Esophagus mucosa (tissue), 1 donor: ENCODE measurements around the gene BICC1. TPM values are rescaled to one million over a fixed set of nuclear protein-coding genes. Genes with fewer than 3 reads are reported as not detected.

Source experiments
- ATAC-seq: fragments of 200-7000 bp; cut with Tn5 transposase; one replicate; pipeline ENCODE4 v1.9.1; 2020
- total RNA-seq: library from RNA; stranded (reverse); gene quantifications from one replicate; pipeline ENCODE4 v1.2.4, GENCODE V29; 2023
- donor health status: DM: yes; HTN: yes; CAD: no.

BICC1 gene
- total RNA-seq, 1 donor from 2014 or later = 0.32 TPM

DNA sequence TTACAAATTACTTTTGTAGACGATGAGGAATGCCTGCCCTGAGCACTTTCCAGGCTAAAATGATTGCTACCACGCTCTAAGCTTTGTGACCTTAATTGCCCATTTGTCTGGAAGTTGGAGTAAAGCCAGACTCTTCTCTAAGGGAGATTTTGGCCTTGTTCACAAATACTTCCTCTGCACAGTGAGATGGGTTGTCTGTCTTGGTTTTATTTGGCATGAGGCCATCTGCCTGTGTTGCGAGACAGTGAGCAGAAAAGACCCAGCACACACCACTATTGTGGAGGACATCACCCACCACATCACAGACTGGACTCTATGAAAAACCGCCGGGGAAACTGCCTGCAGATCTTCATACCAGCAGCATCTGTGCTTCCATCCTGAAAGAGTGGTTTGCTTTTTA, 138.4 kb downstream of the BICC1 start:
- ATAC-seq = no peak

GRCh38 chr10:58651742-58652141, 139.1 kb downstream of the BICC1 start:
- no peak for ATAC-seq

- no peak for ATAC-seq
Measured at GRCh38 chr10:58653139-58653538, 140.5 kb downstream of the BICC1 start.

- no peak for ATAC-seq
Measured at GRCh38 chr10:58660575-58661255, 148.0 kb downstream of the BICC1 start.

DNA sequence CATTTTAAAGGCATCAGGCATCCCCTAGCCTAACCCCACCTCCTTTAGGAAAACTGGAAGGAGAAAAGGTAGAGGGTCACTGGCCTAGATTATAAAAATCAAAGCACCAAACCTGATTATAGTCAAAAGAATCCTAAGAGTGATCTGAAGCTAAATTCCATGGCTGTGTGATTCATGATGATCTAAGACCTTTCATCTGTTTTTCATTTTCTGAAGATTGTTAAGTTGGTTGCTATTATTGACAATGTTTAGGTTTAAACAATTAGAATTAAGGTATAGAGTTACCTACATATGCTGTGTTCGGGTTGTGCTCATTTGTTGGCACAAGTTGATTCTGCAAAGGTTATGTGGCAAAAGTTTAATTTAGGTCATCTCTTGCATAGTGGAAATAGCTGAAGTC, 148.7 kb downstream of the BICC1 start:
- no peak for ATAC-seq

- ATAC-seq = no peak
Measured at GRCh38 chr10:58661902-58662301, 149.2 kb downstream of the BICC1 start.

DNA sequence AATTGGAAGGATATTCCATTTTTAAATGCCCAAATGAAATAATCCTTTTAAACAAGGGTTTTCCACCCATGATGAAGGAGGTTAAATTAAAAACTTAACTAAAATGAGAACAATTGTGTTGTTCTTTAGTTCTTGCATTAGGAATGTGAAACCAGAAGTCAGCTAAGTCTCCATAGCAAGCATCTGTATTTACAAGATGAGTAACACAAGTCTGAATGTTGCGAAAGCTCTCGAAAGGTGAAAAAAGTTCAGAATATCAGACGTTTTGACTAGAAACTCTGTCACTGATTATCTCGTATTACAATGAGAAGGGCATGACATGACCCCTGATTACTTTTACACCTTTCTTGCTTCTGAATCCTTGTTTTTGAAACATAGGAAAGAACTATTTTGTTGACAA, 149.6 kb downstream of the BICC1 start:
- no peak for ATAC-seq

DNA sequence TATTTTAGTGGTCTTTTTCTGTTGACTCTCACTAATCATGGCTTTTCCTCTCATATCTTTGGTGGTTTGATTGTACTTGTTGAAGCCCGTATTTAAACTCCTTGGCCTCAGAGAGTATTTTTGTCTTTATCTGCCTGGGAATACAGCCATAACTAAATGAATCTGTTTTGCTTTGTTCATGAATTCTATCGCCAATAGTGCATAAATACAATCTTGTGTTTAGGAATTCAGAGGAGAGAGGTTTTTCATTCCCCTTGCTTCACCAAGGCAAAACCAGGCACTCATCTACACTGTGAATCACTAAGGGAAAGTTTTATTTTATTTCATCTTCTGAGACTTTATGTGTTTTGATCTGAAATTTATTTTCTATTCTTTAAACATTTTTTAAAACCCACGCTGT, 152.7 kb downstream of the BICC1 start:
- no peak for ATAC-seq

DNA sequence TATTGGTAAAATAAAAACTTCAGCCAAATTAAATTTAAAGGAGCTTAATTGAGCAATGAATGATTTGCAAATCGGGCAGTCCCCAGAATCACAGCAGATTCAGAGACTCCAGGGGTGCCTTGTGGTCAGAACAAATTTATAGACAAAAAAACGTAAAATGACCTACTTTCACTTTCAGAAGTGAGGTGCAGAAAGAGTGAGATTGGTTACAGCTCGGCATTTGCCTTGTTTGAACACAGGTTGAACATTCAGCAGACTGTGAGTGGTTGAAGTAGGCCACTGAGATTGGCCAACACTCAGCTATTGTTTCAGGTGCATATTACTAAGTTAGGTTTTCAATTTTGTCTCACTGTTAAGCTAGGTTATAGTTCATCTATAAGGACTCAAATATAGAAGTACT, 153.4 kb downstream of the BICC1 start:
- no peak for ATAC-seq

DNA sequence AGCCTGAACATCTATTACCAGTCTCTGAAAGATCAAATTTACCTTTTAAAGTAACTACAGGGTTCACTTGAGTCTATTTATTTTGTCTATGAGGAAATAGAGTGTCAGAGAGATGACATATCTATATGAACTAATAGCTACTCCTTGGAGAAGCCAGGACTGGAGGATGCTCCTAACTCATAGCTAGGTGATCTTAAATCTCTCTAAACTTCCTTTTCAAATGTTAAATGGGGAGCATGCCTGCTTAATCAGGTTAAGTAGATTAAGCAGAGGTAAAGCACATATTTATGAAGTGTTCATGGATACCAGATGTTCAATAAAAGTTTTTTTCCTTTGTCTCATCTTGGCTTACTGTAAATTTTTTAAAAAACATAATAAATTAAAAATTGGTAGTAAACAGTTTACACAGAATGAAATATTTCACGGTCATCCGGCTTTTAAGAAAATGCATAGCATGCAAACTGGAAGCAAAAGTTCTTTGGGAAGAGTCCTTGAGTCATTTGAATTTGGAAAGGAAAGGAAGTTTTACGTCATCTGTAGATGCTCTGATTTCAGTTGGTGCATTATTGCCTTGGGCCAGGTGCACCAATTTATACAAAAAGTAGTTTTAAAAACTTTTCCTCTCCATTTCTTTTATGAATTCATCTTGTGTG, 155.1 kb downstream of the BICC1 start:
- ATAC-seq = no peak

DNA sequence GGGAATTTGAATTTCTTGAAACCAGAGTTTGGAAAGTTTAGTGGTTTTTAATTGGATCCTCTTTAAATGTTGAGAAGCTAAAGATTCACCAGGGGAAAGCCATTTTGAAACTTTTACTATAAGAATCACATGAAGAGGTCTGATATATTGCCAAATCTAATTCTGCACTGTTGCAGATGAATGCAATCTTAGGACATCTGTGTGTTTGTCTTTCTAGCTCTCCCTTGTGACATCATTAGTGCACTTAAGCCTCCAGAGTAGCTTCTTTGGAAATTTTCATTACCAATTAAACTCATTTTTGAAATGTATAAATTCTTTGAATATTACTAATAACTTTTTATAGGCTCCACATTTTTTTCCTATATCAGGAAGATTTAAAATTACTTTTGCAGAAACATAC, 160.2 kb downstream of the BICC1 start:
- no peak for ATAC-seq

DNA sequence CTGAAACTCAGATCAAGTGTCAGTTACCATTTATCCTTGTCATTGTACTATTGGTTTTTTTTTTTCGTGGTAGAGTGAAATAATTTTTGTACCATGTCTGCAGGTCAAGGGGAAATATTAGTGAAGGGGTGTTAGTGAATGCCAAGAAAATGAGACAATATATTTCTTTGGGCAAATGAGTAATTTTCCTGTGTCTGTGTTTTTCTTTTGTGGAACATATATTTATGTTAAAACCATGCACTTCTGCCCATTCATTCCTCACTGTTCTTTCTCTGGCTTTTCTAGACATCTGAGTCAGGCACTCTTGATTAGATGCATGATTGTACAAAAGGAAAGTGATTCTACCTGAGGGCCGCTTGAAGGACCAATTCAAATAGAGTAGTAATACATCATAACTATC, 161.6 kb downstream of the BICC1 start:
- no peak for ATAC-seq

- ATAC-seq = no peak
Measured at GRCh38 chr10:58675321-58675720, 162.6 kb downstream of the BICC1 start.

DNA sequence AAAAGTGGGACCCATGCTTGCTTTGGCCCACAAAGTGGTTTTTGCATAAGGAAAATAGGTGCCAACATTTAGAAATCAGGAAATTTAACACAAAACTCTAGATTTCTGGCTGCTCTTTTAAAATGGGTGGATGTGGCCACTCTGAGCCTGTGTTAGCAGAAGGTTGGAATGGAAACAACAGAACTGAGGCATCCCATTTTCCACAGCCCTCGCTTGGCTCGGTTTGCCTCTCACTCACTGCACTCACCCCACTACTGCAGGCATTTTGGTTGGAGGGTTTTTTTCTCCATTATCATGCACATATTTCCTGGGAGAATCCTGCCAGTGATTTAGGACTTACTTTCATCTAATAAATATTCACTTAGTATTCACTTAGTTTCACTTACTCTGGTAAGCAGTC, 178.9 kb downstream of the BICC1 start:
- ATAC-seq = no peak

- ATAC-seq = no peak
Measured at GRCh38 chr10:58693919-58694318, 181.2 kb downstream of the BICC1 start.

DNA sequence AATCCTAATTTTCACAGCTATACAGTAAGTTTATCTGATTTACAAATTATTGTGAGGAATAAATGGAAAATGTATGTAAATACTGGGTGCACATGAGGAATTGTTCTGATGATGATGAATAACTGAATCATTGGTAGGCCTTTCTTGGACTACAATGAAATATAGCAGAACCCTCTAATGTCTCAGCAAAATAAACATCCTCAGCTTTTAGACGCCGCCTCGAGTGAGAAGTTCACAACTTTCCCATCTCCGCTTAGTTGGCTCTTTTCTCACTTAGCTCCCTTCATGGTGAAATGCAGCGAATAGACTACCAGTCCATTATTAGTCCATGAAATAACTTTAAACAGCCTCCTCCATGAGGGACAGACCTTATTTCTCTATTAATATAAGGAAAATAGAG, 182.3 kb downstream of the BICC1 start:
- no peak for ATAC-seq

- ATAC-seq = no peak
Measured at GRCh38 chr10:58696736-58697135, 184.1 kb downstream of the BICC1 start.

GRCh38 chr10:58697691-58698090, 185.0 kb downstream of the BICC1 start:
- ATAC-seq = no peak

GRCh38 chr10:58698777-58699356, 186.2 kb downstream of the BICC1 start:
- ATAC-seq = no peak

GRCh38 chr10:58700591-58700990, 187.9 kb downstream of the BICC1 start:
- no peak for ATAC-seq

GRCh38 chr10:58701405-58702135, 188.9 kb downstream of the BICC1 start:
- no peak for ATAC-seq

GRCh38 chr10:58704226-58704625, 191.6 kb downstream of the BICC1 start:
- no peak for ATAC-seq

DNA sequence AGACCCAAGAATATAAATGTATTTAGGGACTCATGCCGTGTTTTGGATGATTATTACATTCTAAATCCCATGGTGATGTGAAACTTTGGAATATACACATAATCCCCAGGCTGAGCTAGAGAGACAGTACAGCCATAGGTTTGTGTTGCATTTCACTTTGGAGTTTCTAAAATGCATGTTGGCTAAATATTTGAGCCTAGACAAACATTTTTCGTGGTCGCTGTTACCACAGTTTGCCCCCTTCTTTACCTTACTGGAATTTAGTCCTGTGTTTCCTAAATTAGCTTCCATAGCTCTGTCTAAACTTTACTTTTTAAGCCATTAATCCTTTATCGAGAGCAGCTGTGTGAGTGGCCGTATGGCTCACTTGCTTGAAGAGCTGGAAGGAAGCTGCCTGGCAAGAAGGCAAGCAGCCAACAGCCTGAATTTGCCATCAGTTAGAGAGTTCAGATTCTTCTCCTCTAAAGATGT, 192.0 kb downstream of the BICC1 start:
- no peak for ATAC-seq
